ENCODE measurements around the gene NAPB.

DNA sequence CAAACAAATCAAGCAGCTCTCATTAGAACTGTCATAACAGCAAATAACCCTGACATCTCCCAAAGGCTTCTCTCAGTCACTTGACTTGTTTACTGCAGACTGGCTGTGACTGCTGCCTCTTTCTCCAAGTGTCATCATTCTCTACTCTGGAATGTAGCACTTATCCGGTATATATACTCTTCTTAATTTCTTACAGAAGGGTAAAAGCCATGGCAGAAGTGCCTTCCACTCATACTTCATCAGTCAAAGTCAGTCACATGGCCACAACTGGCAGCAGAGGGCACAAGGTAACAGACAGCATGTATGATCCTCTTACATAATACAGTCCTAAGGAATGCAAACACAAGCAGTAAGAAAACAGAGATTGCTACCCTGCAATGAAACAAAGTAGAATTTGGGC, 9.3 kb downstream of the NAPB start:
- TF ChIP-seq CTCF (IDR thresholded peaks at IDR 0.05): no peak
- no peak for TF ChIP-seq ZFX (IDR thresholded peaks at IDR 0.05; ENCODE audit: borderline replicate concordance)

All from 22Rv1 (cell line).